ENCODE results near the gene ACO1. TPM values are rescaled to one million over a fixed set of nuclear protein-coding genes. Genes with fewer than 3 reads are reported as not detected.
"Not testable (repeated sequence)": the region's sequence is repeated elsewhere in the genome, so short reads cannot be mapped to it uniquely, and the experiment has no call there.

The ACO1 gene
- total RNA-seq: 1 to 10 TPM; 8.5 to 9.1 TPM

DNA sequence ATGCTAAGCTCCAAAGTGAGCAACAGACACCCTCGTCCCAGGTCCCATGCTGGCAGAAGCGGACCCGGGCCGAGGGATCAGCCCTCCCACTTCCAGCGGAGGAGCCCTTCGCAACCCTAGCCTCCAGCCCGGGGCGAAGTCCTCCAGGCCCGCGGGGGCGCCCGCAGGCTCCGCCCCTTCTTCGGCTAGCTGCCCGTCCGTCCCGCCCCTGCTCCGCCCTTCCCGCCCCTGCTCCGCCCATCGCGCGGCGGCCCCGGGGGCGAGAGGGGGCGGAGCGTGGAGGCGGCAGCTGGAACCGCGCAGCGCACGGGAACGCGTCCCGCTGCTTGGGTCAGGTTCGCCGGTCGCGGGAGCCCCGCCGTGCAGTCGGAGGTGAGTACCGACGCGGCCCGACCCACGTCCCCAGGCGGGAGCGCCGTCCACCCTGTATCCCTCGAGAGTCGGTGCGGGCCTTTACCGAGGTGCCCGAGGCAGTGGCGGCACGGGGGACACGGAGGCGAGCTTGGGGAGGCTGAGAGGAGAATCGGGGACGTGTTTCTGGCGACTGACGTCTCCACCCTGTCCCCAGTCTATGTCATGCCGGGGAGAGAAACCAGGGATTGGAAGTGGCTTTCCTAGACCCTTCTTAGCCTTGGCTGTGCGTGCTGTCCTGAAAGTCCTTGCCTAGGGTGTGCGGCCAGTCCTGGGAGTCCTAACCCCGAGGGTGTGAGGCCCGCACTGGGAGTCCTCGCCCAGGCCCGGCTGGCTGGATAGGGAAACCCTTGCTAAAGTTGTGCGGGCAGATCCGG lies at the start of gene ACO1:
TSS of gene ACO1 (plus strand) at position 280 of the 788 bp plus-strand sequence. CDS start 20,864 bp downstream, outside the sequence.
- Mint-ChIP-seq H3K4me1 (peaks cover 17% of the 10 kb centered on the region), H3K9me3 (no peaks in the 10 kb centered on the region), H3K36me3 (no peaks in the 10 kb centered on the region), H3K4me3 (peak within 1 kb of the TSS; percentile 87), H3K27me3 (peaks cover 28% of the 10 kb centered on the region), H3K27ac (peak within 1 kb of the TSS; percentile 40)
- POLR2A ChIA-PET: interaction anchor here (0.8 to 1.9 kb wide), 5 partner anchors 9 to 641 kb away, joined by 4 to 13 read pairs (median 10); partner anchors contain the start of genes DNAJA1, NDUFB6, RIGI and SMIM27
- ATAC-seq (ENCODE audit: low read depth): peak; percentile 89
- DNase-seq: peak; percentile 95

DNA sequence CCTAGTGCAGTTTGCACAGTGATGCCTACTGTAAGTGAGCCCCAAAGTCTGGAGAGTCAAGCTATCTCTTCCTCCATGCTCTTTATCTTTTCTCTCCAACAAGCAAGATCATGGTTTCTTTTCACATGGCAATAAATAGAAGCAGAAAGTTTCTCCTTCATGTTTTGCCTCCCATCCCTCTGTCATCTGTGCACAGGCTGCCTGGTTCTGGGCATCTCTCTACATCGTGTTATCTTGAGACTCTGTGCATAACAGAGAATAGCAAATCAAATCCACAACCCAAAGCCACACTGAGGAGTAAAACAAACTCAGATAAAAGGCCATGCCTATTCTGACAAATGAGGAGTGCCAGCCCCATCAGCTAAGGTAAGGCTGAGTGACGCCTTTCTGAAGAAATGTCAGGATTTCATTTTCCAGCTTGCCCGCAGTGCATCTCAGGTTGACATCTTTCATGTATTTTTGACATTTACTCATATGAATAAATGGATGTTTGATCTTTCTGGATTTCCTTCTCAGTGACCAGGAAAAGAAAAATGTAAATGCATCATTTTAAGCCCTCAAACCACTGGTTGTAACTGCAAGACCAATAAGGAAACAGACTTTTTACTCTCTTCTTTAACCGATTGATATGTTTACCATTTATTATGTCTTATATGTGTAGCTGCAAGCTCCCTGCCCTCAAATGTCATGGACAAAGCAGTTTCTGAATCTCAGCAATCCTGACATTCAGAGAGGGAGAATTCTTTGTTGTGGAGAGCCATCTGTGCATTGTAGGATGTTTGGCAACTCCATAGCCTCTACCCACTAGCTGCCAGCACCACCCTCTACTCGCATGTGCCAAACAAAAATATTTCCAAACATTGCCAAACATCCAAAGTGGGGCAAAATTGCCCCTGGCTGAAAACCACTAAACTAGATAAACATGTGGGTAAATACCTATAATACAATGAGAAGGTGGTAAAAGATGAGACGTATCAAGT lies 49.2 kb upstream of the ACO1 start:
- Mint-ChIP-seq H3K36me3 (no peaks in the 10 kb centered on the region), H3K9me3 (no peaks in the 10 kb centered on the region), H3K27ac (no peak overlapping the region), H3K4me1 (no peaks in the 10 kb centered on the region), H3K4me3 (no peak overlapping the region), H3K27me3 (no peaks in the 10 kb centered on the region)
- POLR2A ChIA-PET: no interaction called here
- DNase-seq (no peak), ATAC-seq (ENCODE audit: low read depth) (no peak)

DNA sequence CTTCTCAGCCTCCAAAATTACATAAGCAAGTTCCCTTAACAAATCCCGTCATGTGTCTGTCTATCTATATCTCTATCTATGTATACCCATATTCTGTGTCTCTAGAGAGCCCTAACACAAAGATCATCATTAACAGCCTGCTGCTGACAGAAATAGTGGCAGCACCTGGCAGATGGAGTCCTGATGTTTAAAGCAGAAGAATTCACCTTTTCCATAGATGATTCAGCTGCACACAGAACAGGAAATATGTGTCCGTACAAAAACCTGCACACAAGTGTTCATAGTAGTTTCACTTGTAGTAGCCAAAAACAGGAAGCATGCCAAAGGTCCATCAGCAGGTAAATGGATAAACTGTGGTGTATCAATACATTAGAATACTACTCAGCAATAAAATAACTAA lies 45.0 kb upstream of the ACO1 start:
- Mint-ChIP-seq H3K4me3 (no peak overlapping the region), H3K27ac (no peak overlapping the region), H3K27me3 (no peaks in the 10 kb centered on the region), H3K4me1 (peaks cover 5% of the 10 kb centered on the region), H3K36me3 (no peaks in the 10 kb centered on the region), H3K9me3 (no peaks in the 10 kb centered on the region)
- ATAC-seq (ENCODE audit: low read depth) (no peak), DNase-seq (no peak)
- POLR2A ChIA-PET: no interaction called here

DNA sequence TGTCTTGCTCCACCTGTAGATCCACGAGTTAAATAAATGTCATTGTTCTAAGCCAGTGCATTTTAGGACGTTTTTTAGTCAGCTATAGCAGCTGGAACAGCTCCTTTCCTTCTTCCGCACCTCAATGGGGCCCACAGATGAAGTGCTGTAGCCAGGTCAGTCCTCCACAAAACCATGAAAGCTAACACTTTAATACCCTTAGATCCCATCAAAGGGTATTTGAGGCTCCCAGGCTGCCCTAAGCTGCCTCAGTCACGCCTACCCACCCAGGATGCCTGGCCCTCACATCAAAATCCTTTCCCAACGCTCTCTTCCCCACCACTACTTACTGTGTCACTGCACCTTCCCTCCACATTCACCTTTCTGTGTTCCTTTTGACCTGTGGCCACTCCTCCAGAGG lies 44.1 kb upstream of the ACO1 start:
- no peak overlapping the region for H3K4me3 Mint-ChIP-seq

DNA sequence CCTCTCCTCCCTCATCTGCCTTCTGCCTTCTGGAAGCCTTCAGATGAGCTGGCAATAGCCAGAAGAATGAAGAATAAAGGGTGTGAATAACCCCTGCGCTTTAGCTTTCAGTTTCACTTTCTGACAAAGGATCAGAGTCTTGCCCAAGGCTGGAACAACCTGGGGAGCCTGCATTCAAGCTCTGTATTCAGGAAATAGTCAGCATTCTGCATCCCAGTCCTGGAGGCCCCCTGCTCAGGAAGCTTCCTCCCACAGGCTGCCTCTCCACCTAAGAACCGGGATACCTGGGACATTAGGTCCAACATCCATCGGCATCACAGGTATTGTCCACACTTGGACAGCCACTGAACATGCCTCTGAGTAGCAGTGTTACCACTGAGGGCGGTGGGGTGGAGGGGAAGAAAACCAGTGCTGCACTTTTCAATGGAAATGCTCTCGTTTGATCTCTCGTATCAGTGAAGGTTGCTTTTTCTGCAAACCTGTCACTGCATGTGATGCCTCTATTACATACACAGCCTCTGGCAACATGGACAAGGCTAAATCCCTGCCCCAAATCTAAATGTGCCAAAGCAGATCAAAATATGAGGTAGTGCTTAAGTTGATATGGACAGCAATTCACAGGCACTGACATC lies 39.8 kb upstream of the ACO1 start:
- Mint-ChIP-seq H3K4me1 (peaks cover 8% of the 10 kb centered on the region), H3K27ac (no peak overlapping the region), H3K4me3 (peak overlapping the region; percentile 10), H3K27me3 (peaks cover 3% of the 10 kb centered on the region), H3K36me3 (no peaks in the 10 kb centered on the region), H3K9me3 (no peaks in the 10 kb centered on the region)
- POLR2A ChIA-PET: no interaction called here
- DNase-seq (no peak), ATAC-seq (ENCODE audit: low read depth) (peak; percentile 52)

More for the DNA sequence above, 44.1 kb upstream of the ACO1 start:
- ATAC-seq (ENCODE audit: low read depth): no peak
- no peak for DNase-seq
- Mint-ChIP-seq H3K36me3 (no peaks in the 10 kb centered on the region), H3K4me1 (peaks cover 8% of the 10 kb centered on the region), H3K27ac (no peak overlapping the region), H3K27me3 (no peaks in the 10 kb centered on the region), H3K9me3 (no peaks in the 10 kb centered on the region)
- POLR2A ChIA-PET: no interaction called here

DNA sequence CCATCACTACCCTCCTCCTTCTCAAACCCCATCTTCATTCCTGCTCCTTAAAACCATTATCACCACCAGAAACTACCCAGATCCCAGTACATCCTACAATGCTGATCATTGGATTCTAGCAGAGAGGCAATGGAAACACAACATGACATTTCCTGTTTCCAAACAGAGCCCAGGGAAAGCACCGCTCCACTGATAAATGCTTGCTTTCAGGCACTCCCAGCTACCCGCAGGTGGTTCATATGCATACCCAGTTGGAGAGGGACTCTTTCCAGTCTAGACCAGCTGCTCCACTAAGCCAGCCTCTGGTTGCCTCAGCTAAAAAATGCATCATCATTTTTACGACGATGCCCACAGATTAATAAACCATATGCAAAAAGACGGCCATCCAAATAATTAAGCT lies 39.2 kb upstream of the ACO1 start:
- ATAC-seq (ENCODE audit: low read depth) (no peak), DNase-seq (no peak)
- H3K9me3 Mint-ChIP-seq: no peaks in the 10 kb centered on the region
- no peak overlapping the region for H3K4me3 Mint-ChIP-seq
- peaks cover 8% of the 10 kb centered on the region for H3K4me1 Mint-ChIP-seq
- H3K27me3 Mint-ChIP-seq: peaks cover 3% of the 10 kb centered on the region
- no peak overlapping the region for H3K27ac Mint-ChIP-seq
- POLR2A ChIA-PET: no interaction called here
- no peaks in the 10 kb centered on the region for H3K36me3 Mint-ChIP-seq

DNA sequence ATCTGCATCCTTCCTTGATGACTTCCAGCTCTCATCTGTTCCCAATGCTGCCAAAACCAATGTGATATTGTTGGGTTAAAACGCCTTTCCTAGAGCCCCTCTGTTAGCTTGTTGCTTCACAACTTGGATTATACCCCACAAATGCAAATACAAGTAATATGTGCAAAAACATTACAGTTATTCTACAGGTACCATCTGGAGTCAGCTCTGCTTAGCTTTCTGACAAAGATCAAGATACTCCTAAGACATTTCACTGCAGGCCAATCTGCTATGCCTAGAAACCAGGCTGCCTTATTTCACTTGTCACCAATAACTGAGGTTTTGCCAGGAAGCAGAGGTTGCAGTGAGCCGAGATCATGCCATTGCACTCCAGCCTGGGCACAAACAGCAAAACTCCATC lies 36.9 kb upstream of the ACO1 start:
- H3K4me3 Mint-ChIP-seq: no peak overlapping the region
- no peak for ATAC-seq (ENCODE audit: low read depth)

DNA sequence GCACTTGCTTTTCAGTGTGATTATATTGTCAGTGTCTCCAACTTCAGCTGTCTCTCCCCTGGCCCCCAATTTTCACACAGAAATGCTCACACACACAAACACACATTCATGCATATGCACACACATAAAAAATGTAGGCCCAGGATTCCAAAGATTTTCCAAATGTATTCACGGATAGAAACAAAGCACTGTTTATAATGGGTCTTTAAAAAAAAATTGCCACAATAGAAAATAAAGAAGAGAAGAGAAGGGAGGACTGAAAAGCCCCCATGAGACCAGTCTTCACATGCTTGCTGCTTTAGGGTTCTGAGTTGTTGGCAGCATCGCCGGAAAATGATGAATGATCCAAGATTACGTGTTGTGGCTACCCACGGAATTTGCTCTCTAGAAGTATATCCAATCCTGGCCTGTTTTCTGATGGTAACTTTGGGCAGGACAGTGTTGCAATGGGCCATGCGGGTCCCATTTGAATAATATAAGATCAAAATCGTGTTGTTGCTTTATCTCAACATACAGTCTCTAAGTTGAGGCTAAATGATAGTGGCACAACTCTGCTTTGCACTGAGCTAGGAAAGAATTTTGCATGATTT lies 36.2 kb upstream of the ACO1 start:
- H3K27ac Mint-ChIP-seq: no peak overlapping the region
- H3K36me3 Mint-ChIP-seq: no peaks in the 10 kb centered on the region
- H3K4me3 Mint-ChIP-seq: no peak overlapping the region
- POLR2A ChIA-PET: no interaction called here
- peaks cover 3% of the 10 kb centered on the region for H3K27me3 Mint-ChIP-seq
- DNase-seq (no peak), ATAC-seq (ENCODE audit: low read depth) (no peak)
- no peaks in the 10 kb centered on the region for H3K9me3 Mint-ChIP-seq
- peaks cover 8% of the 10 kb centered on the region for H3K4me1 Mint-ChIP-seq

More for the DNA sequence above, 36.9 kb upstream of the ACO1 start:
- Mint-ChIP-seq H3K9me3 (no peaks in the 10 kb centered on the region), H3K36me3 (no peaks in the 10 kb centered on the region), H3K4me1 (peaks cover 8% of the 10 kb centered on the region), H3K27me3 (peaks cover 3% of the 10 kb centered on the region), H3K27ac (no peak overlapping the region)
- POLR2A ChIA-PET: no interaction called here
- DNase-seq: no peak

DNA sequence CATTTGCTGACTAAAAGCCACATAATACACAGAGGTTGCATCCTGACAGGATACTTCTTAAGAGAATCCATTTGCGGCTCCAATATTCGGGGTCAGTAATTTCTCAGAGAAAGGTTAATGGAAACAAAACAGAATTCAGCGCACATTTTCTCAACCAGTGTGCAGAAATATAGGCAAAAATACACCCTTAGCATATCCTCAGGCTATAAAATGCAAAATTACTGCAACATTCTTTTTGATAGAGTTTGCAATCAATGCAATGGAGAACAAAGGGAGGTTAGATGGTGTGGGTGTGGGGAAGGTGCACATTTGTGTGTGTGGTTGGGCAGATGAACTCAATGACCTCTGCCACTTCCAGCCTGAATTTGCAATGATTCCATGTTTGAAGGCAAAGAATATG lies 35.4 kb upstream of the ACO1 start:
- POLR2A ChIA-PET: no interaction called here
- no peak overlapping the region for H3K4me3 Mint-ChIP-seq

DNA sequence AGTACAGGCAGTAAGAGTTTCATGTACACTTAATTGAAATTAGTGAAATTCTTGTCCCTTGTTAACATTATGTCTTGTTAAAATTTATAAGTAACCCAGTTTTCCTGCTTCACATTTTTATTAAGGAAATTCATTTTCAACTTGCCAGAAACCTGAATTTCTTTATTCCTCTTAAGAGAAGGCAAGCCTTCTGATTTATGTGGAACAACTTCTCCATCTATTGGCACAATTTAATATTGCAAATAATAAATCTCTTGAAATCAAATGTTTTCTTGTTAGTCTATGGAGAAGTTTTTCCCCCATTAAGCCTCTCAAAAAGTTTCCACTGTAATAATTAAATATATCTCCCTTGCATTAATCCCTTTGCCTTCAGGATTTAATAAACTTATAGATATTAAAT lies 33.8 kb upstream of the ACO1 start:
- H3K27me3 Mint-ChIP-seq: peaks cover 3% of the 10 kb centered on the region
- no peak overlapping the region for H3K4me3 Mint-ChIP-seq
- H3K9me3 Mint-ChIP-seq: no peaks in the 10 kb centered on the region
- H3K36me3 Mint-ChIP-seq: no peaks in the 10 kb centered on the region
- no peak for DNase-seq
- POLR2A ChIA-PET: no interaction called here
- no peaks in the 10 kb centered on the region for H3K4me1 Mint-ChIP-seq
- no peak for ATAC-seq (ENCODE audit: low read depth)
- no peak overlapping the region for H3K27ac Mint-ChIP-seq

More for the DNA sequence above, 35.4 kb upstream of the ACO1 start:
- no peak for ATAC-seq (ENCODE audit: low read depth)
- H3K27ac Mint-ChIP-seq: no peak overlapping the region
- no peak for DNase-seq
- no peaks in the 10 kb centered on the region for H3K9me3 Mint-ChIP-seq
- peaks cover 3% of the 10 kb centered on the region for H3K27me3 Mint-ChIP-seq
- H3K36me3 Mint-ChIP-seq: no peaks in the 10 kb centered on the region
- peaks cover 8% of the 10 kb centered on the region for H3K4me1 Mint-ChIP-seq

DNA sequence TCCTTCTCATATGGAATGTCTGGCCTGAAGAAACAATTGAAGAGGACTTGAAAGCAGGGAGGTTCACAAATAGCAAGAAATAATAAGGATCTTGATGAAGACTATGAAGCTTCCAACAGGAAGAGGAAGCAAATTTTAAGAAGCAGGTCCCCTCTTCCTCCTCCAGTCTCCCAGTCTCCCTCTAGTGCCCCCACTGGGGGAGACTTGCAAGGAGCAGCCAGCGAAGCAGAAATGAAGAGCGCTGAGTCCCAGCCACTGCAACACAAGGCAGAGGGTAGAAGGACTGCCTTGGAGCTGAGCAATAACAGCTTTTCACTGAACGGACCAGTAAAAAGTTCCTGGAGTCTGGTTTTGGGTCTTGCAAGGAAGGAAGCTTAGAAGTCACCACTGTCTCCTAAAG lies 32.6 kb upstream of the ACO1 start:
- POLR2A ChIA-PET: no interaction called here
- no peak for ATAC-seq (ENCODE audit: low read depth)
- H3K9me3 Mint-ChIP-seq: no peaks in the 10 kb centered on the region

DNA sequence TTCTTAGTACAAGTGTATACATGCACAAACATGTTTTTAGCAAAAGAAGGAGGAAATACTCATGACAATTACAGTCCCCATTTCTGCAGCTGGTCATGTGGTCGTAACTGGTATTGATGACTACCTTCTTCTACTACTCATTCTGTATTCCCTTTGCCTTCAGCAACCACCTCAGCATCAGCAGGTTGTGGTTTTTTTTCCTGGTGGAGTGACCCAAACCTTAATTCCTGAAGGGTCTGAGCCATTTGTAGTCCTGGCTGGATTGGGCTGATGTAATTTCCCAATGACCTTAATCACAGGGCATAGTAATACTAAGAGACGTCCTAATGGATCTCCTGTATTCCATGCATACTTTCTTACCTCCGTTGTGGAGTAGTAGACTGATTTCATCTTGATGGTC lies 31.0 kb upstream of the ACO1 start:
- H3K4me1 Mint-ChIP-seq; DNase-seq; H3K4me3 Mint-ChIP-seq; ATAC-seq (ENCODE audit: low read depth); H3K27ac Mint-ChIP-seq; H3K27me3 Mint-ChIP-seq; H3K9me3 Mint-ChIP-seq; POLR2A ChIA-PET; H3K36me3 Mint-ChIP-seq: not testable (repeated sequence)

More for the DNA sequence above, 32.6 kb upstream of the ACO1 start:
- Mint-ChIP-seq H3K27me3 (peaks cover 3% of the 10 kb centered on the region), H3K36me3 (no peaks in the 10 kb centered on the region), H3K27ac (no peak overlapping the region), H3K4me3 (no peak overlapping the region), H3K4me1 (no peaks in the 10 kb centered on the region)
- DNase-seq: no peak

DNA sequence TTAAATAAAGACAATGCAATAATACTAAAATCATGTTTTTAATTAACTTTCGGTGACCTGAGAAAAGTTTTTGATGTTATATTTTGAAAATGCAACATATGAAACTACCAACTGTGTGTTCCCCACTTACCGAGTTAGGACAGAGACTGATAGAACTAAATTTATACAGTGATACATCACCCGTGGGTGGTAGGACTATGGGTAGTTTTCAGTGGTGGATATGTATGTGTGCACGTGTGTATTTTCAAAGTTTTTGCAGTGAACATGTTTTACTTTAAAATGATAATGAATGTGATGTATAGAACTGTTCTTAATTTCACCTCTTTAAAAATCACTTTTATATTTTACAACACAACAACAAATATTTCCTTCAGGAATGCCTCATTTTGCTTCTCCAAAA lies 25.0 kb upstream of the ACO1 start:
- Mint-ChIP-seq H3K4me1 (no peaks in the 10 kb centered on the region), H3K9me3 (no peaks in the 10 kb centered on the region), H3K27me3 (peaks cover 14% of the 10 kb centered on the region), H3K36me3 (no peaks in the 10 kb centered on the region), H3K27ac (no peak overlapping the region), H3K4me3 (no peak overlapping the region)
- POLR2A ChIA-PET: no interaction called here
- ATAC-seq (ENCODE audit: low read depth) (peak; percentile 52), DNase-seq (no peak)

All from activated naive CD8-positive, alpha-beta T cell treated with anti-CD3 and anti-CD28 coated beads, Interleukin-2, amount 10 ng/mL, durations not matched to agents 7 days and 5 days (primary cell).